Endothelial cell of umbilical vein (primary cell): ENCODE results near the gene CHST15.

Experiments used
- CTCF ChIP-seq, 2 donors: IDR thresholded peaks; 1 replicate in 1 of 2; 2 replicates in 1 of 2; pipeline ENCODE4 v1.5.1; 2011; ENCODE audit warnings: low read length in 2 of 2, mild to moderate bottlenecking in 2 of 2, moderate library complexity in 2 of 2, control low read depth in 1 of 2, inconsistent platforms in 1 of 2, low read depth in 1 of 2; ENCODE audit not compliant: insufficient read depth in 1 of 2; ENCODE audit errors: extremely low read depth in 1 of 2
- EZH2 ChIP-seq: IDR thresholded peaks from 2 replicates; pipeline ENCODE4 v1.6.1; 2012; ENCODE audit warnings: borderline replicate concordance, low read depth, mild to moderate bottlenecking, moderate library complexity, low read length, inconsistent platforms; ENCODE audit not compliant: severe bottlenecking
- JUN ChIP-seq: IDR thresholded peaks from 2 replicates; pipeline ENCODE4 v1.6.1; 2011; ENCODE audit warnings: borderline replicate concordance, low read depth; ENCODE audit not compliant: insufficient read length, insufficient read depth
- MYC ChIP-seq: IDR thresholded peaks from one replicate; pipeline ENCODE4 v1.6.1; 2011; ENCODE audit warnings: mild to moderate bottlenecking, low read depth, low read length
- POLR2A ChIP-seq: IDR thresholded peaks from 2 replicates; pipeline ENCODE4 v1.6.1; 2012; ENCODE audit warnings: low read depth, mild to moderate bottlenecking, control low read depth, low read length
- POLR2AphosphoS5 ChIP-seq: IDR thresholded peaks from 2 replicates; pipeline ENCODE4 v1.6.1; 2012; ENCODE audit warnings: low read depth, mild to moderate bottlenecking, control low read depth, low read length, moderate library complexity; ENCODE audit not compliant: insufficient read depth
- TF ChIP-seq, protein P1 (sequence below): IDR thresholded peaks from 2 replicates; pipeline ENCODE4 v1.6.1; 2011; ENCODE audit not compliant: insufficient read depth, insufficient read length

GRCh38 chr10:123998197-123999141 lies 94.9 kb downstream of the CHST15 start:
- TF ChIP-seq CTCF (IDR thresholded peaks at IDR 0.05; ENCODE audit: extremely low read depth in 1 of 2, insufficient read depth in 1 of 2, low read depth in 1 of 2, low read length in 2 of 2), result no peak
- TF ChIP-seq POLR2AphosphoS5, result no peak
- TF ChIP-seq, protein P1, sequence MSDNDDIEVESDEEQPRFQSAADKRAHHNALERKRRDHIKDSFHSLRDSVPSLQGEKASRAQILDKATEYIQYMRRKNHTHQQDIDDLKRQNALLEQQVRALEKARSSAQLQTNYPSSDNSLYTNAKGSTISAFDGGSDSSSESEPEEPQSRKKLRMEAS, result no peak
- TF ChIP-seq EZH2, result no peak
- no peak for TF ChIP-seq POLR2A
- no peak for TF ChIP-seq MYC
- TF ChIP-seq JUN, result no peak
